Body of pancreas (tissue), 4 donors: Measurements from ENCODE around the gene PDZD7. TPM values are rescaled to one million over a fixed set of nuclear protein-coding genes. Genes with fewer than 3 reads are reported as not detected.

Source experiments
- ATAC-seq: fragments of 150-250 bp; one replicate; pipeline ENCODE4 v1.9.1; 2016
- DNase-seq, 4 donors: peaks; one replicate each; pipeline ENCODE4 v3.0.0-alpha.2; 2019
- H3K27ac ChIP-seq, 4 donors: fragments of 200-600 bp; sonication (generic); 1 replicate in 3 of 4; 2 replicates in 1 of 4; pipeline versions ENCODE4 v1.5.1 to v1.6.1; 2016 to 2019; ENCODE audit warnings: mild to moderate bottlenecking in 1 of 4, mixed read lengths in 1 of 4, moderate library complexity in 1 of 4
- H3K27me3 ChIP-seq, 2 donors: fragments of 200-600 bp; sonication (generic); one replicate each; pipeline ENCODE4 v1.6.0; 2016; ENCODE audit warnings: mild to moderate bottlenecking in 1 of 2
- H3K36me3 ChIP-seq, 2 donors: fragments of 200-600 bp; sonication (generic); replicated peaks in 1 of 2; 2 replicates each; pipeline ENCODE4 v1.5.1; 2016; ENCODE audit warnings: low read depth in 2 of 2; ENCODE audit not compliant: insufficient read depth in 1 of 2
- H3K4me1 ChIP-seq: fragments of 200-600 bp; sonication (generic); one replicate; pipeline ENCODE4 v1.6.0; 2016
- H3K4me3 ChIP-seq, 2 donors: fragments of 200-600 bp; sonication (generic); 1 replicate in 1 of 2; 2 replicates in 1 of 2; pipeline ENCODE4 v1.5.1; 2016 to 2019
- H3K9me3 ChIP-seq, 3 donors: fragments of 200-600 bp; sonication (generic); 1 replicate in 2 of 3; 2 replicates in 1 of 3; pipeline ENCODE4 v1.5.1; 2016
- CTCF ChIP-seq, 7 experiments: fragments of 450-650 bp in 4 of 7; fragments of 200-600 bp in 3 of 7; sonication (generic) in 3 of 7; IDR thresholded peaks; one replicate each; pipeline ENCODE4 v1.5.1; 2016 to 2019; ENCODE audit warnings: antibody characterized with exemption in 7 of 7
- POLR2A ChIP-seq, 3 donors: fragments of 450-650 bp; IDR thresholded peaks; one replicate each; pipeline ENCODE4 v1.6.1; 2016; ENCODE audit warnings: antibody characterized with exemption in 3 of 3, mild to moderate bottlenecking in 2 of 3
- WGBS, 2 donors: methylation state at CpG; one replicate each; pipeline ENCODE4 v1.1.5; 2017; 5-methylcytosine and 5-hydroxymethylcytosine counted together
- intact Hi-C: fragments of 100-400 bp; cut with DNase I; formaldehyde crosslinking; loops from one replicate; pipeline ENCODE4 v1.15.1; 2023
- total RNA-seq, 2 donors: library from RNA; depleted of rRNA; stranded (reverse); fragments of >200 nt; gene quantifications; one replicate each; pipeline ENCODE4 v1.1.0, GENCODE V29; 2016

Gene PDZD7
- total RNA-seq, 2 donors from 2014 or later = 0.52 to 0.66 TPM

GRCh38 chr10:101067356-101068083 is 36.6 kb upstream of the PDZD7 start:
- peak overlapping the region; percentile 0 to 6 for H3K4me3 ChIP-seq
- H3K36me3 ChIP-seq = no peaks in the 10 kb centered on the region
- H3K4me1 ChIP-seq = peaks cover 31% of the 10 kb centered on the region
- peak; percentile 81 for ATAC-seq
- DNase-seq = peak; percentile 81 to 85 (median 84)
- 0 to 1% methylated on average over 9 to 43 of the region's 43 CpGs for WGBS, 2 donors
- H3K27ac ChIP-seq = peak overlapping the region in 2 of 4 donors; percentile 4 to 7
- no peaks in the 10 kb centered on the region for H3K9me3 ChIP-seq
- intact Hi-C loops = no loop called here
- TF ChIP-seq POLR2A (IDR thresholded peaks at IDR 0.05) (peak in 1 of 3 donors; percentile 8), CTCF (IDR thresholded peaks at IDR 0.05) (peak; percentile 77 to 93 (median 90))
- H3K27me3 ChIP-seq = no peaks in the 10 kb centered on the region

GRCh38 chr10:101066896-101067355 is 36.0 kb upstream of the PDZD7 start:
- WGBS, 2 donors = 1 to 2% methylated on average over 13 to 31 of the region's 31 CpGs
- H3K9me3 ChIP-seq = no peaks in the 10 kb centered on the region
- intact Hi-C loops = no loop called here
- ATAC-seq (peak; percentile 2), DNase-seq (peak in 2 of 4 donors; percentile 22 to 29)
- H3K36me3 ChIP-seq = no peaks in the 10 kb centered on the region
- H3K4me3 ChIP-seq = peak overlapping the region; percentile 0 to 1
- TF ChIP-seq CTCF (IDR thresholded peaks at IDR 0.05) = no peak
- no peak for TF ChIP-seq POLR2A (IDR thresholded peaks at IDR 0.05)
- no peaks in the 10 kb centered on the region for H3K27me3 ChIP-seq
- peaks cover 37% of the 10 kb centered on the region for H3K4me1 ChIP-seq
- H3K27ac ChIP-seq = peak overlapping the region in 1 of 4 donors; percentile 52

GRCh38 chr10:101066146-101066895 is 35.4 kb upstream of the PDZD7 start:
- peaks cover 43% of the 10 kb centered on the region for H3K4me1 ChIP-seq

GRCh38 chr10:101065481-101066145 is 34.7 kb upstream of the PDZD7 start:
- TF ChIP-seq CTCF (IDR thresholded peaks at IDR 0.05) (no peak), POLR2A (IDR thresholded peaks at IDR 0.05) (no peak)
- intact Hi-C loops = no loop called here
- ATAC-seq = no peak
- Histone ChIP-seq H3K4me3 (no peak overlapping the region), H3K36me3 (no peaks in the 10 kb centered on the region), H3K9me3 (no peaks in the 10 kb centered on the region), H3K27ac (peak overlapping the region in 2 of 4 donors; percentile 47 to 52), H3K4me1 (peaks cover 50% of the 10 kb centered on the region), H3K27me3 (no peaks in the 10 kb centered on the region)
- 71 to 80% methylated on average over 2 to 3 of the region's 3 CpGs for WGBS, 2 donors
- DNase-seq = no peak

More at GRCh38 chr10:101066146-101066895, 35.4 kb upstream of the PDZD7 start:
- TF ChIP-seq POLR2A (IDR thresholded peaks at IDR 0.05) = peak in 2 of 3 donors; percentile 20 to 26
- TF ChIP-seq CTCF (IDR thresholded peaks at IDR 0.05) = peak; percentile 9 to 59 (median 41)
- WGBS, 2 donors = 0 to 4% methylated on average over 28 to 49 of the region's 49 CpGs
- Histone ChIP-seq H3K36me3 (no peaks in the 10 kb centered on the region), H3K4me3 (peak overlapping the region in 1 of 2 donors; percentile 1), H3K27ac (peak overlapping the region in 2 of 4 donors; percentile 47 to 52), H3K9me3 (no peaks in the 10 kb centered on the region), H3K27me3 (no peaks in the 10 kb centered on the region)
- peak; percentile 65 to 77 (median 72) for DNase-seq
- peak; percentile 55 for ATAC-seq
- intact Hi-C loops = no loop called here
